Measurements from ENCODE around the gene PRPH.

Gene PRPH

GRCh38 chr12:49344486-49345050 is 49.6 kb downstream of the PRPH start:
- in situ Hi-C loops (cut with MboI; ENCODE audit: low sequenced_read_pairs), result no loop called here

GRCh38 chr12:49345051-49345824 is 50.3 kb downstream of the PRPH start:
- in situ Hi-C loops (cut with MboI; ENCODE audit: low sequenced_read_pairs), result no loop called here

DNA sequence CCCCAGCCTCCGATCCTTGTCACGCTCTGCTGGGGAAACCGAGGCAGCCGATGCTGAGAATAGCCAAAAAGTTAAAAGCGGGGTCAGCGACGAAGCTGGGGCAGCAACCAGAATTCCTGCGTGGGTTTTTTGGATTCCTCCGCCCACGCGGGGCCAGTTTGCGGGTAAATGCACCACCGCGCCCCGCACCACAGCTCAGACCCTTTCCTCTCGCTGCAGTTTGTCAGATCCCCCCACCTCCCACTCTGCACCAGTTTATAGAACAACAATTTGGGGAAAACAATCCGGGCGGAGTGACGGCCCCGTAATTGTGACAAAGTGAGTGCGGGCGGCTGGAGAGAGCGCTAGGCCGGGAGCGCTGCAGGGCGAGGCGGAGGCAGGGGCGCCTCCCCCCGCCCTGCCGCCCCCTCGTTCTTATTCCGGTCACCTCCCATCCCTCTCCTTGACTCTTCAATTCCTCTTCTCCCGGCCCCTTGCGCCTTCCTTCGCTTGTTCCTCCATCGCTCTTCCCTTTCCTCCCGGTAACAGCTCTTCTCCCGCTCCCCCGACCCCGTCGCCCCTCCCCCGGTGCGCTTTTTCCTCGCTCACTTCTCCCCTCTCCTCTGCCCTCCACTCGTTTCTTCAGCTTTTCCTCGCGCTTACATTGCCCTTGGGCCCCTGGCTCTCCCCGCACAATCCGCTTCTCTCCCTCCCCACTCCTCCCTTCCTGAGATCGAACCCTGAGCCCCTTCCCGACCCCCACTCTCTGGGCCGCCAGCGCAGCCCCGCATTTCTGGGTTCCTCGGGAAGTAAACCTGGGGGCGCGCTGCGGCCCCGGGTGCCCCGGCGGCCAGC is 51.1 kb downstream of the PRPH start:
- in situ Hi-C loops (cut with MboI; ENCODE audit: low sequenced_read_pairs), result no loop called here

- in situ Hi-C loops (cut with MboI; ENCODE audit: low sequenced_read_pairs), result no loop called here
Observed at GRCh38 chr12:49346659-49347310, 51.8 kb downstream of the PRPH start, which contains the start of gene DNAJC22. TSS of gene DNAJC22 (plus strand) at chr12:49346888. CDS start at chr12:49348873, 1,985 bp downstream.

- in situ Hi-C loops (cut with MboI; ENCODE audit: low sequenced_read_pairs), result no loop called here
Observed at GRCh38 chr12:49347311-49348193, 52.6 kb downstream of the PRPH start.
